HepG2 (cell line): ENCODE measurements around the gene ANKMY2. TPM values are rescaled to one million over a fixed set of nuclear protein-coding genes. Genes with fewer than 3 reads are reported as not detected.
"Not testable (repeated sequence)": the region's sequence is repeated elsewhere in the genome, so short reads cannot be mapped to it uniquely, and the experiment has no call there.

Experiments used
- ATAC-seq: fragments of 200-7000 bp; cut with Tn5 transposase; 3 replicates; pipeline ENCODE4 v1.9.1; 2020; ENCODE audit warnings: mild to moderate bottlenecking, moderate library complexity
- BruUV-seq: library from RNA; stranded (reverse); fragments of 400-500 nt; replicated peaks from 2 replicates; lab custom pipeline; 2021; lab: Mats Ljungman, UMichigan
- CTCF ChIA-PET: fragments of 300-600 bp; formaldehyde crosslinking; extraction: SDS; loops from one replicate; lab custom pipeline; 2021; ENCODE audit warnings: low total read pairs, inconsistent platforms, low intra/inter-chr PET ratio; lab: Yijun Ruan, JAX
- POLR2A ChIA-PET: fragments of 350-600 bp; sonication (Branson Sonifier 250); formaldehyde crosslinking; loops from one replicate; lab custom pipeline; 2020; ENCODE audit warnings: antibody characterized with exemption, inconsistent platforms; lab: Yijun Ruan, JAX
- DNase-seq: peaks from one replicate; pipeline ENCODE4 v3.0.0-alpha.2; 2015; ENCODE audit warnings: low spot score
- FAIRE-seq: peaks from 3 replicates; lab custom pipeline; 2011; peaks lifted over from hg19 to GRCh38; lab: Jason Lieb, UNC
- H2AFZ ChIP-seq: one replicate; pipeline ENCODE4 v1.6.1; 2011; ENCODE audit warnings: low read length, inconsistent platforms
- H3K27ac ChIP-seq: fragments of 300-600 bp; 3 replicates; pipeline ENCODE4 v1.8.0; 2011; ENCODE audit warnings: mixed run types, mild to moderate bottlenecking, mixed read lengths, low read length, inconsistent platforms; ENCODE audit not compliant: insufficient read depth; ENCODE audit errors: extremely low read length
- H3K27me3 ChIP-seq, 2 experiments: fragments of 200-600 bp in 1 of 2; 2 replicates in 1 of 2; 3 replicates in 1 of 2; pipeline versions ENCODE4 v1.6.0 to v1.8.0; 2011; ENCODE audit warnings: low read length in 2 of 2, mild to moderate bottlenecking in 2 of 2, moderate library complexity in 2 of 2, inconsistent platforms in 1 of 2; ENCODE audit not compliant: insufficient read depth in 2 of 2, control insufficient read depth in 1 of 2
- H3K36me3 ChIP-seq, 2 experiments: fragments of 200-600 bp in 1 of 2; replicated peaks in 1 of 2; 2 replicates in 1 of 2; 3 replicates in 1 of 2; pipeline versions ENCODE4 v1.5.1 to v1.8.0; 2011; ENCODE audit warnings: low read length in 2 of 2, inconsistent platforms in 1 of 2; ENCODE audit not compliant: insufficient read depth in 2 of 2, control insufficient read depth in 1 of 2
- H3K4me1 ChIP-seq: 2 replicates; pipeline ENCODE4 v1.5.1; 2012; ENCODE audit warnings: low read length, inconsistent platforms; ENCODE audit not compliant: insufficient read depth
- H3K4me2 ChIP-seq: 2 replicates; pipeline ENCODE4 v1.6.0; 2011; ENCODE audit warnings: low read depth, low read length, inconsistent platforms
- H3K4me3 ChIP-seq, 3 experiments: fragments of 200-600 bp in 1 of 3; sonication (generic), shearing (Covaris generic) in 1 of 3; replicated peaks in 1 of 3; 2 replicates each; pipeline ENCODE4 v1.5.1; 2011 to 2016; ENCODE audit warnings: low read length in 3 of 3, inconsistent platforms in 2 of 3, low read depth in 2 of 3, mild to moderate bottlenecking in 2 of 3, control low read depth in 1 of 3, mixed read lengths in 1 of 3; ENCODE audit not compliant: insufficient read depth in 1 of 3
- H3K79me2 ChIP-seq: one replicate; pipeline ENCODE4 v1.6.1; 2011; ENCODE audit warnings: low read length, inconsistent platforms; ENCODE audit not compliant: insufficient read depth
- H3K9ac ChIP-seq: 2 replicates; pipeline ENCODE4 v1.6.0; 2011; ENCODE audit warnings: mild to moderate bottlenecking, low read depth, low read length, inconsistent platforms; ENCODE audit not compliant: insufficient read depth
- H3K9me3 ChIP-seq: 2 replicates; pipeline ENCODE4 v1.5.1; 2012; ENCODE audit warnings: mild to moderate bottlenecking, low read length
- H4K20me1 ChIP-seq: 2 replicates; pipeline ENCODE4 v1.6.0; 2011; ENCODE audit warnings: inconsistent platforms, mild to moderate bottlenecking, low read length, moderate library complexity; ENCODE audit not compliant: insufficient read depth
- CBX2 ChIP-seq, 2 experiments: fragments of 200-600 bp in 1 of 2; sonication (generic); formaldehyde crosslinking in 1 of 2; IDR thresholded peaks; 2 replicates each; pipeline versions ENCODE4 v1.7.0 to v1.8.1; 2018 to 2022; ENCODE audit warnings: low read depth in 2 of 2, low read length in 1 of 2, mild to moderate bottlenecking in 1 of 2, missing genetic modification reagents in 1 of 2
- HINFP ChIP-seq: sonication (generic); formaldehyde crosslinking; IDR thresholded peaks from 2 replicates; pipeline ENCODE4 v1.4.0; 2020; ENCODE audit warnings: low read depth, mild to moderate bottlenecking, missing genetic modification reagents
- HMG20B ChIP-seq: conservative IDR thresholded peaks from 2 replicates; pipeline ENCODE4 v1.6.1; 2016; ENCODE audit warnings: missing genetic modification reagents, missing compliant biosample characterization
- ZBTB25 ChIP-seq: IDR thresholded peaks from 2 replicates; pipeline ENCODE4 v1.6.1; 2018; ENCODE audit warnings: missing genetic modification reagents
- ZNF10 ChIP-seq: sonication (generic); formaldehyde crosslinking; IDR thresholded peaks from 2 replicates; pipeline ENCODE4 v1.4.0; 2020; ENCODE audit warnings: mild to moderate bottlenecking, low read depth, missing genetic modification reagents, borderline replicate concordance
- ZNF207 ChIP-seq: fragments of 450-650 bp; IDR thresholded peaks from 2 replicates; pipeline ENCODE4 v1.6.1; 2016; ENCODE audit warnings: antibody characterized with exemption, borderline replicate concordance
- WGBS: methylation state at CpG from one replicate; pipeline ENCODE4 v1.1.6; 2017; ENCODE audit warnings: low lambda C conversion rate; 5-methylcytosine and 5-hydroxymethylcytosine counted together
- in situ Hi-C: cut with HindIII; loops from 2 replicates; pipeline ENCODE4 v1.10.0; 2017; ENCODE audit warnings: low pct_unique_long_range_greater_than_20kb; ENCODE audit not compliant: extremely low pct_ligation_motif_present
- intact Hi-C: fragments of 100-400 bp; cut with micrococcal nuclease; formaldehyde crosslinking; loops from one replicate; pipeline ENCODE4 v1.10.0; 2022; ENCODE audit not compliant: unreplicated experiment
- polyA plus RNA-seq, 8 experiments: library from polyadenylated mRNA; depleted of rRNA in 3 of 8; stranded (reverse) in 7 of 8; unstranded in 1 of 8; fragments of >200 nt; fragmentation: Illumina TruSeq in 4 of 8; extraction: Trizol in 4 of 8; gene quantifications; 2 replicates each; pipeline versions ENCODE4 v1.2.1 to v1.2.3, GENCODE V29; 2011 to 2016; ENCODE audit warnings: low read depth in 4 of 8, missing spikeins in 1 of 8, mixed read lengths in 1 of 8; ENCODE audit not compliant: insufficient read depth in 1 of 8
- total RNA-seq, 5 experiments: library from RNA; depleted of rRNA; stranded (reverse); fragments of >200 nt; fragmentation: Illumina TruSeq; extraction: Trizol; gene quantifications; 2 replicates each; pipeline ENCODE4 v1.2.3, GENCODE V29; 2016; ENCODE audit warnings: low read depth in 1 of 5

ANKMY2 gene
- total and polyA plus RNA-seq, 2 of the 13 experiments (the other 11 are each of a cell fraction or from before 2014, with no cell fraction given), result 12.2 to 21.6 TPM

GRCh38 chr7:16684935-16685334 lies 39.4 kb upstream of the ANKMY2 start:
- Histone ChIP-seq H3K9me3 (no peaks in the 10 kb centered on the region), H3K4me2 (no peak overlapping the region), H3K36me3 (peaks cover 9 to 28% of the 10 kb centered on the region in 2 experiments), H3K79me2 (no peaks in the 10 kb centered on the region), H3K27me3 (no peaks in the 10 kb centered on the region), H2AFZ (no peak overlapping the region), H3K4me3 (no peak overlapping the region), H3K9ac (no peak overlapping the region), H3K4me1 (no peaks in the 10 kb centered on the region), H3K27ac (no peak overlapping the region), H4K20me1 (no peaks in the 10 kb centered on the region)
- no peak for DNase-seq
- intact Hi-C loops, result no loop called here
- 91% methylated on average over 2 of the region's 2 CpGs for WGBS
- CTCF ChIA-PET, result no interaction called here
- no peak for TF ChIP-seq ZNF10 (CRISPR knock-in tag)
- no peak for TF ChIP-seq HINFP (CRISPR knock-in tag)
- no peak for TF ChIP-seq CBX2 (IDR thresholded peaks at IDR 0.05; ENCODE audit: low read depth, low read length)
- no peak for TF ChIP-seq CBX2 (CRISPR knock-in tag; IDR thresholded peaks at IDR 0.05; ENCODE audit: low read depth)
- TF ChIP-seq ZBTB25 (CRISPR knock-in tag), result no peak
- no peak for TF ChIP-seq HMG20B (CRISPR knock-in tag)
- TF ChIP-seq ZNF207, result no peak
- no peak for ATAC-seq
- no TSS peak for BruUV-seq
- FAIRE-seq, result no peak
- POLR2A ChIA-PET, result no interaction called here
- in situ Hi-C loops, result no loop called here

- peaks cover 9 to 37% of the 10 kb centered on the region in 2 experiments for H3K36me3 ChIP-seq
- H4K20me1 ChIP-seq, ATAC-seq, H2AFZ ChIP-seq, H3K4me3 ChIP-seq, H3K27ac ChIP-seq, H3K79me2 ChIP-seq, H3K9me3 ChIP-seq, FAIRE-seq, H3K4me1 ChIP-seq, intact Hi-C loops, H3K9ac ChIP-seq, DNase-seq, BruUV-seq, H3K27me3 ChIP-seq, H3K4me2 ChIP-seq, CTCF ChIA-PET, POLR2A ChIA-PET, in situ Hi-C loops: not testable (repeated sequence)
- 97% methylated on average over 14 of the region's 14 CpGs for WGBS
Measured at GRCh38 chr7:16678645-16679566, 33.4 kb upstream of the ANKMY2 start.
